ENCODE results near the gene GRN.
A peak's percentile ranks its signal among the peaks of the same experiment; 100 is the strongest.

Gene GRN

DNA sequence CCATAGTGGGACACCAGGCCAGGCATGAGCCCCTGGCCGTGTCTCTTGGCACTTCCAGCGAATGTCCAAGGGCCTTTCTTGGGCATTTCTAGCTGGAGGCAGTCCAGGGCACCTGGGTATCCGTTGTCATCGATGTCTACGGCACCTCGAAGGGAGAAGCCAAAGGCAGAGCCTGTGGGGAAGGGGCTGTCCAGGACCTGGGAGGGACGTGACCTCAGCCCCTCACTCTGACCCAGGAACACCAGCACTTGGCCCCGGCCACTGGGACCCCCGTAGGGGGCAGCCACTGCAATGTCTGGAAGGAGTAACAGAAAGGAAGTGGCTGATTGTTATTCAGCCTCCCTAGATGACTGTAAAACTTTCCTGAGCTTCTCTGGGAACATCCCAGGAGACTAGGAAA lies 35.7 kb downstream of the GRN start:
- no peak for DNase-seq (ENCODE audit: low read depth)
- TF ChIP-seq, protein P1, sequence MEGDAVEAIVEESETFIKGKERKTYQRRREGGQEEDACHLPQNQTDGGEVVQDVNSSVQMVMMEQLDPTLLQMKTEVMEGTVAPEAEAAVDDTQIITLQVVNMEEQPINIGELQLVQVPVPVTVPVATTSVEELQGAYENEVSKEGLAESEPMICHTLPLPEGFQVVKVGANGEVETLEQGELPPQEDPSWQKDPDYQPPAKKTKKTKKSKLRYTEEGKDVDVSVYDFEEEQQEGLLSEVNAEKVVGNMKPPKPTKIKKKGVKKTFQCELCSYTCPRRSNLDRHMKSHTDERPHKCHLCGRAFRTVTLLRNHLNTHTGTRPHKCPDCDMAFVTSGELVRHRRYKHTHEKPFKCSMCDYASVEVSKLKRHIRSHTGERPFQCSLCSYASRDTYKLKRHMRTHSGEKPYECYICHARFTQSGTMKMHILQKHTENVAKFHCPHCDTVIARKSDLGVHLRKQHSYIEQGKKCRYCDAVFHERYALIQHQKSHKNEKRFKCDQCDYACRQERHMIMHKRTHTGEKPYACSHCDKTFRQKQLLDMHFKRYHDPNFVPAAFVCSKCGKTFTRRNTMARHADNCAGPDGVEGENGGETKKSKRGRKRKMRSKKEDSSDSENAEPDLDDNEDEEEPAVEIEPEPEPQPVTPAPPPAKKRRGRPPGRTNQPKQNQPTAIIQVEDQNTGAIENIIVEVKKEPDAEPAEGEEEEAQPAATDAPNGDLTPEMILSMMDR (conservative IDR thresholded peaks at IDR 0.05; ENCODE audit: low read depth, low read length): no peak
- no peak overlapping the region for H3K4me3 ChIP-seq (ENCODE audit: low read length)

DNA sequence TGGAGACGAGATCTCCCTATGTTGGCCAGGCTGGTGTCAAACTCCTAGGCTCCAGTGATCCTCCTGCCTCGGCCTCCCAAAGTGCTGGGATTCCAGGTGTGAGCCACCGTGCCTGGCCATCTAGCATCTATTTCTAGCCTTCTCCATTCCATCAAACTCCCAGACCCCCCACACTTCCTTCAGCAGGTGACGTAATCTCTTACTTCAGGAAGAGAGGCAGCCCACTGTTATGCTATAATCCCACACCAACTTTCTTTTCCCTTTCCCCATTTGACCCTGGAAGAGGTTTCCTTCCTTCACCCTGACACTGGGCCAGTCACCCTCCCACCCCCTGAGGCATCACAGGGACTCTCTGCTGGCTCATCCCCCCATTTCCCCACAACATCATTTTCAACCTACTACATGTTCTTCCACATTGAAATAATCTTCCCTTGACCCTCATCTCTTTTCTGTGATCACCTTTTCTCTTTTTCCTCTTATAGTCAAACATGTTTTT lies 36.8 kb downstream of the GRN start:
- H3K4me3 ChIP-seq (ENCODE audit: low read length): no peak overlapping the region
- DNase-seq (ENCODE audit: low read depth): no peak
- TF ChIP-seq, protein P1 (conservative IDR thresholded peaks at IDR 0.05; ENCODE audit: low read depth, low read length): no peak

DNA sequence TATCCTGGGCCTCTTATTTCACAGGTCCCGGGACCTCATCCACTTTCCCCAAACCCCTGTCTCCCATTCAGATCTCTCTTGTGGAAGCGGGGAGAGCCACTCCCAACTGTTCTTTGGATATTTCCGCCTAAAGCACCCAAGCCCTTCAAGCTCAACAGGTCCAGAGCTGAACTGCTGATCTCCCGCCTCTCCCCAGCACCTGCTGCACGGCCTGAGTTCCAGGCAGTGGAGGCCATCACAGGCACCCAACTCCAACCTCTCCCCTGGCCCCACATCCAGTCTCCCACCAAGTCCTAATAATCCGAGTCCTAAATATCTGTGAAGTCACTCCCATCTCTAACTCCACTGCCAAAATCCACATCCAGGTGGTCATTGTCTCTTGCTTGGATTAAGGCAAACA lies 37.8 kb downstream of the GRN start:
- no peak for DNase-seq (ENCODE audit: low read depth)
- H3K4me3 ChIP-seq (ENCODE audit: low read length): no peak overlapping the region
- TF ChIP-seq, protein P1 (conservative IDR thresholded peaks at IDR 0.05; ENCODE audit: low read depth, low read length): no peak

DNA sequence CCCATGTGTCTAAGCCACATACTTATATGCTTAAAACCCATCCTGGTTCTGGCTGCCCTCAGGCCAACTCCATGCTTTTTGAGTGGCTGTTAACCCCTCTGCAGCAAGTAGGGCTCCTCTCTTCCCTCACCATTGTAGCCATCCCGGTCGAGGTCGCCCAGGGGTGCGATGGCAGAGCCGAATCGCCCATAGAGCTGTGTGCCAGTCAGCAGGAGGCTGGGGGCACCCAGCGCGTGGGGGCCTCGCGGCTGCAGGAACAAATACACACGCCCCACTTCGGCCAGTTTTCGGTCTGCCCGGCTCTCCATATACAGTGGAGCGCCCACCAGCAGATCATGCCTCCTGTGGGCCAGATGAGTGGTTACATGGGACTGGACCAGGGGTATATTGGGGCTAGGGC lies 38.3 kb downstream of the GRN start:
- TF ChIP-seq, protein P1 (conservative IDR thresholded peaks at IDR 0.05; ENCODE audit: low read depth, low read length): no peak
- no peak overlapping the region for H3K4me3 ChIP-seq (ENCODE audit: low read length)
- no peak for DNase-seq (ENCODE audit: low read depth)

DNA sequence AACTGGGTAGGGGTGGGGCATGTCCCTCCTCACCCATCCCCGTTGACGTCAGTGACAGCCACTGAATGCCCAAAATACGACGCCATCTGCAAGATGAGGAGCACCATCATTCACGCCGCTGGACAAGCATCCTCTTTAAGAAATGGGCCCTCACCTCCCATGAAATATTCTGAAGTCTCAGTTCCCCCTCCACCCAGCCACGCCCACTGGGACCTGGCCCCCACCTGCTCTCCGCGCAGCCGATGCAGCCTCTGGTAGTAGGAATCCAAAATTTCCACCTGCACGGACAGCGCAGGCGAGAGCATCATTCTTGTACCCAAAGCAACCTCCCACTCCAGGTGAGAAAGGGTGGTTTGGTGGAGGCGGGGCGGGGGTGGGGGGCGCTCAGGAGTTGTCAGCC lies 38.8 kb downstream of the GRN start:
- DNase-seq (ENCODE audit: low read depth): no peak
- TF ChIP-seq, protein P1 (conservative IDR thresholded peaks at IDR 0.05; ENCODE audit: low read depth, low read length): no peak
- H3K4me3 ChIP-seq (ENCODE audit: low read length): no peak overlapping the region

DNA sequence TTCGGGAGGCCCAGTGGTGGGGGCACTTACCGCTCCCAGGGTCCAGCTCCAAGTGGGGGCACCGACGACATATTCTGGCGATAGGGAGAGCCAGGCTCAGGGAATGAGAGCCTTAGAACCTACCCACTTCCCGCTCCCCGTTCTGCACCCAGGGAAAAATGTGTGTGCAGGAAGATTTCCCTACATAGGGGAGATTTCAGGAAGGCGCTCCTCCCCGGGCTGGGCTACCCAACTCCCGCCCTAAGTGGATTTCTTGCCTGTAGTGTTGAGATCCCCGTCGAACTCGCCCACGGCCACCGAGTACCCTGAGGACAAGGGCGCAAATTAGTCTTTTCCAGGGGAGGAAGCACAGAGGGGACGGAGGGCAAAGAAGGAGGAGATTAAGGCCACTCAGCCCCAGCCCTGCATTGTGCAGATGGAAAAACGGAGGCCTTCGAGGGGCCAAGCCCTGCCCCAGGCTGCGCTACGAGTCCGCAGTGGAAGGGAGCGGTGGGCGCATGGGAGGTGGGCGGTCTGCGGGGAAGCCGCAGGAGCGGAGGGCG lies 39.2 kb downstream of the GRN start:
- TF ChIP-seq, protein P1 (conservative IDR thresholded peaks at IDR 0.05; ENCODE audit: low read depth, low read length): no peak
- DNase-seq (ENCODE audit: low read depth): no peak
- H3K4me3 ChIP-seq (ENCODE audit: low read length): no peak overlapping the region

DNA sequence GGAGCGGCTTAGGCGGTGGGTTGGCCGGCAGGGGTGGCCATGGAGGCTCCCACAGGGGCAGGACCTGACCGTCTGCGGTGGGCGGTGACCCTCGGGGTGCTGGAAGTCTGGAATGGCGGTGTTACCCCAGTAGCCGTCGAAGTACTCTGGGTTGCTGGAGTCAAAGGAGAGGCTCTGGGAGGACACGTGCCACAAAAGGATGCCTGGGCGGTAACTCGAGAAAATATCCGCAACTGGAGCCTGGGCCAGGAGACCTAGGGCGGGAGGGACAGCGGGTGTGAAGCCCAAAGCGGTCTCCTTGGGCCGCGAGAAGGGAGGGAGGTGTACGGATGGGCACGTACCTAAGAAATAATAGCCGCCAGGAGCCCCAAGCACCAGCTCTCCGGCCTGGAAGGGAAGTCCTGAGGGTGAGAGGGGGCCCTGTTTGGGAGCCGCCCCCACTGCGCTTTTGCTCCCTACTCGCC lies 39.8 kb downstream of the GRN start:
- H3K4me3 ChIP-seq (ENCODE audit: low read length): peak overlapping the region; percentile 61
- TF ChIP-seq, protein P1 (conservative IDR thresholded peaks at IDR 0.05; ENCODE audit: low read depth, low read length): no peak
- no peak for DNase-seq (ENCODE audit: low read depth)
